GM04503 (cell line): ENCODE data around the gene OR51B6.
"Not testable (repeated sequence)": the region's sequence is repeated elsewhere in the genome, so short reads cannot be mapped to it uniquely, and the experiment has no call there.

Source experiments
- DNase-seq: peaks from one replicate; pipeline ENCODE4 v3.0.0-alpha.2; 2012; ENCODE audit warnings: low read depth

OR51B6 gene

GRCh38 chr11:5351208-5351607 lies at the start of gene OR51B6:
Gene OR51B6, plus strand, starts transcription at chr11:5351508. Its CDS starts 0 bp downstream, at chr11:5351508.
- DNase-seq, result no peak

GRCh38 chr11:5301846-5302245 lies 49.5 kb upstream of the OR51B6 start, which contains the start of gene OR51B4:
Gene OR51B4, minus strand, starts transcription at chr11:5301946. Its CDS starts 0 bp downstream, at chr11:5301946.
- DNase-seq, result no peak

GRCh38 chr11:5303626-5304025 lies 47.7 kb upstream of the OR51B6 start:
- no peak for DNase-seq

GRCh38 chr11:5304046-5304445 lies 47.3 kb upstream of the OR51B6 start:
- DNase-seq, result no peak

- DNase-seq, result no peak
These were observed 43.9 kb upstream of the OR51B6 start for GRCh38 chr11:5307256-5308019.

- no peak for DNase-seq
These were observed 40.9 kb upstream of the OR51B6 start for GRCh38 chr11:5310423-5310822.

- not testable (repeated sequence) for DNase-seq
These were observed 37.8 kb upstream of the OR51B6 start for GRCh38 chr11:5313326-5314023.

GRCh38 chr11:5317292-5317691 lies 34.0 kb upstream of the OR51B6 start:
- no peak for DNase-seq

- no peak for DNase-seq
These were observed 27.1 kb upstream of the OR51B6 start, which contains the start of gene OR51B2 for GRCh38 chr11:5324197-5324596. Gene OR51B2, minus strand, starts transcription at chr11:5324297. Its CDS starts 0 bp downstream, at chr11:5324297.

GRCh38 chr11:5335170-5335569 lies 16.1 kb upstream of the OR51B6 start:
- DNase-seq, result no peak

GRCh38 chr11:5336331-5336730 lies 15.0 kb upstream of the OR51B6 start:
- peak; percentile 23 for DNase-seq

GRCh38 chr11:5337253-5337652 lies 14.1 kb upstream of the OR51B6 start:
- not testable (repeated sequence) for DNase-seq

- no peak for DNase-seq
These were observed 11.5 kb upstream of the OR51B6 start for GRCh38 chr11:5339771-5340322.

GRCh38 chr11:5343474-5344335 lies 7.6 kb upstream of the OR51B6 start, which contains the start of gene OR51B5:
Gene OR51B5, minus strand, starts transcription at chr11:5343524. Its CDS starts 0 bp downstream, at chr11:5343524.
- DNase-seq, result no peak

GRCh38 chr11:5345831-5346230 lies 5.5 kb upstream of the OR51B6 start:
- no peak for DNase-seq

- no peak for DNase-seq
These were observed 2.6 kb upstream of the OR51B6 start for GRCh38 chr11:5348551-5349194.

GRCh38 chr11:5349550-5349949 lies 1.8 kb upstream of the OR51B6 start:
- DNase-seq, result no peak

GRCh38 chr11:5356031-5356430 lies 4.7 kb downstream of the OR51B6 start:
- not testable (repeated sequence) for DNase-seq

GRCh38 chr11:5362017-5362625 lies 10.8 kb downstream of the OR51B6 start:
- DNase-seq, result no peak

- no peak for DNase-seq
These were observed 12.4 kb downstream of the OR51B6 start for GRCh38 chr11:5363679-5364078.

- peak; percentile 88 for DNase-seq
These were observed 12.9 kb downstream of the OR51B6 start for GRCh38 chr11:5364214-5364613.
